Stimulated activated CD8-positive, alpha-beta memory T cell treated with anti-CD3 and anti-CD28 coated beads, Interleukin-2, amount 100 ng/mL, for 48 hours (primary cell): ENCODE data around the gene ZC3HAV1.
A peak's percentile ranks its signal among the peaks of the same experiment; 100 is the strongest.
"Not testable (repeated sequence)": the region's sequence is repeated elsewhere in the genome, so short reads cannot be mapped to it uniquely, and the experiment has no call there.

Experiments used
- DNase-seq, 2 donors: peaks; one replicate each; pipeline ENCODE4 v3.0.0-alpha.2; 2020; ENCODE audit warnings: low read depth in 2 of 2

Gene ZC3HAV1

GRCh38 chr7:139054101-139054500 lies 55.4 kb downstream of the ZC3HAV1 start:
- no peak for DNase-seq

- no peak for DNase-seq
Measured at GRCh38 chr7:139051655-139052054, 57.9 kb downstream of the ZC3HAV1 start.

- DNase-seq, result no peak
Measured at GRCh38 chr7:139049936-139050335, 59.6 kb downstream of the ZC3HAV1 start.

- no peak for DNase-seq
Measured at GRCh38 chr7:139049111-139049510, 60.4 kb downstream of the ZC3HAV1 start.

GRCh38 chr7:139047970-139048369 lies 61.5 kb downstream of the ZC3HAV1 start:
- DNase-seq, result no peak

- DNase-seq, result no peak
Measured at GRCh38 chr7:139046143-139046542, 63.4 kb downstream of the ZC3HAV1 start.

GRCh38 chr7:139044813-139045794 lies 64.4 kb downstream of the ZC3HAV1 start:
- no peak for DNase-seq

- DNase-seq, result peak; percentile 56 to 62
Measured at GRCh38 chr7:139043823-139044812, 65.4 kb downstream of the ZC3HAV1 start.

- DNase-seq, result no peak
Measured at GRCh38 chr7:139041378-139042085, 68.0 kb downstream of the ZC3HAV1 start.

- no peak for DNase-seq
Measured at GRCh38 chr7:139038691-139039090, 70.8 kb downstream of the ZC3HAV1 start.

- DNase-seq, result no peak
Measured at GRCh38 chr7:139036901-139037300, 72.6 kb downstream of the ZC3HAV1 start.

- peak; percentile 44 to 66 for DNase-seq
Measured at GRCh38 chr7:139035586-139036353, 73.8 kb downstream of the ZC3HAV1 start, which contains the start of gene ZC3HAV1L. Gene ZC3HAV1L, minus strand, starts transcription at chr7:139036042. Its CDS starts 25 bp downstream, at chr7:139036017.

- DNase-seq, result peak; percentile 15 to 23
Measured at GRCh38 chr7:139034855-139035585, 74.5 kb downstream of the ZC3HAV1 start.

- DNase-seq, result no peak
Measured at GRCh38 chr7:139034336-139034735, 75.2 kb downstream of the ZC3HAV1 start.

GRCh38 chr7:139033346-139034114 lies 76.0 kb downstream of the ZC3HAV1 start:
- no peak for DNase-seq

GRCh38 chr7:139032473-139032872 lies 77.0 kb downstream of the ZC3HAV1 start:
- DNase-seq, result no peak

- no peak for DNase-seq
Measured at GRCh38 chr7:139029353-139029752, 80.2 kb downstream of the ZC3HAV1 start.

GRCh38 chr7:139026551-139026950 lies 83.0 kb downstream of the ZC3HAV1 start:
- DNase-seq, result no peak

GRCh38 chr7:139025861-139026260 lies 83.7 kb downstream of the ZC3HAV1 start:
- not testable (repeated sequence) for DNase-seq
